ENCODE data around the gene SLC37A3.

DNA sequence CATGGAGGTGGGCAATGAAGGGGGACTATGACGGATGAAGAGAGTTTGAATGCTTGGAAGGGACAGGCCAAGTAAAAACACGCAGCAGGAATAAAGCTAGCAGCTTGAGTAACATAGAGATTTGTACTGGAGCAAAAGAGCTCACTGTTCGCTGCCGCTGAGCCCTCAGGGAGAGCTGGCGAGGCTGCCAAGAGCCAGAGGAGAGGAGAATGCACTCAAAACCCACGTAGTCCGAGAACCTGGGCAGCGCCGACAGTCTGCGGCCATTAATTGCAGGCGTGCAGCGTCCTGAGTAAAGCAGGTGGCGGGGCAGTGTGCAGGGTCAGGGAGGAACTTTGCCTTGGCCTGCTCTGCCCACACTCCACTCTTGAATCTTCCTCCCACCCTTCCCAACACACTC lies 68.2 kb downstream of the SLC37A3 start:
- TF ChIP-seq POLR2A (IDR thresholded peaks at IDR 0.05; ENCODE audit: low read depth, low read length) (no peak), POLR2AphosphoS5 (IDR thresholded peaks at IDR 0.05; ENCODE audit: low read depth, low read length) (no peak), TAF1 (IDR thresholded peaks at IDR 0.05; ENCODE audit: low read depth, low read length) (no peak), POU2F2 (IDR thresholded peaks at IDR 0.05; ENCODE audit: low read depth, low read length) (no peak), SPI1 (IDR thresholded peaks at IDR 0.05; ENCODE audit: low read depth, low read length) (no peak), PAX5 (IDR thresholded peaks at IDR 0.05; ENCODE audit: insufficient read depth, low read length, severe bottlenecking) (no peak)

Data from GM12891 (cell line).